H9 (cell line): ENCODE results near the gene SUPT7L. TPM values are rescaled to one million over a fixed set of nuclear protein-coding genes. Genes with fewer than 3 reads are reported as not detected.
"Not testable (repeated sequence)": the region's sequence is repeated elsewhere in the genome, so short reads cannot be mapped to it uniquely, and the experiment has no call there.

Source experiments
- DNase-seq: peaks from one replicate; pipeline ENCODE4 v3.0.0-alpha.2; 2017
- H2AFZ ChIP-seq: one replicate; pipeline ENCODE4 v1.6.1; 2013; ENCODE audit warnings: mild to moderate bottlenecking, low read length, control low read depth, moderate library complexity
- H2AK5ac ChIP-seq: 2 replicates; pipeline ENCODE4 v1.6.1; 2013; ENCODE audit warnings: low read length, control low read depth, mixed read lengths; ENCODE audit not compliant: insufficient read length
- H2BK120ac ChIP-seq: one replicate; pipeline ENCODE4 v1.6.1; 2013; ENCODE audit warnings: low read depth, mild to moderate bottlenecking, low read length, control low read depth, inconsistent platforms; ENCODE audit not compliant: poor library complexity, severe bottlenecking
- H2BK12ac ChIP-seq: 2 replicates; pipeline ENCODE4 v1.6.1; 2013; ENCODE audit warnings: low read length, control low read depth, mixed read lengths, low read depth; ENCODE audit not compliant: insufficient read length
- H2BK15ac ChIP-seq: 2 replicates; pipeline ENCODE4 v1.6.1; 2013; ENCODE audit warnings: low read depth, low read length, control low read depth
- H2BK20ac ChIP-seq: one replicate; pipeline ENCODE4 v1.6.1; 2013; ENCODE audit warnings: low read depth, mild to moderate bottlenecking, low read length, control low read depth, inconsistent platforms; ENCODE audit not compliant: poor library complexity, severe bottlenecking
- H2BK5ac ChIP-seq: 2 replicates; pipeline ENCODE4 v1.6.1; 2013; ENCODE audit warnings: low read length, control low read depth, mixed read lengths; ENCODE audit not compliant: insufficient read length
- H3K14ac ChIP-seq: 2 replicates; pipeline ENCODE4 v1.6.1; 2013; ENCODE audit warnings: low read length, control low read depth; ENCODE audit not compliant: insufficient read depth
- H3K18ac ChIP-seq: 2 replicates; pipeline ENCODE4 v1.6.1; 2013; ENCODE audit warnings: low read depth, mild to moderate bottlenecking, mixed read lengths, low read length, control low read depth; ENCODE audit not compliant: insufficient read length
- H3K23ac ChIP-seq: 2 replicates; pipeline ENCODE4 v1.6.1; 2013; ENCODE audit warnings: low read length, control low read depth, mixed read lengths, low read depth; ENCODE audit not compliant: insufficient read length
- H3K23me2 ChIP-seq: 2 replicates; pipeline ENCODE4 v1.6.1; 2013; ENCODE audit warnings: low read depth, mild to moderate bottlenecking, mixed read lengths, low read length, control low read depth; ENCODE audit not compliant: insufficient read length, poor library complexity, severe bottlenecking
- H3K27ac ChIP-seq: 2 replicates; pipeline ENCODE4 v1.5.1; 2013; ENCODE audit warnings: low read length, control low read depth, mixed read lengths, low read depth; ENCODE audit not compliant: insufficient read length
- H3K27me3 ChIP-seq: 2 replicates; pipeline ENCODE4 v1.6.1; 2013; ENCODE audit warnings: low read length, control low read depth, inconsistent platforms; ENCODE audit not compliant: insufficient read depth
- H3K4ac ChIP-seq: 2 replicates; pipeline ENCODE4 v1.6.1; 2013; ENCODE audit warnings: low read depth, mild to moderate bottlenecking, control low read depth, inconsistent platforms, low read length, moderate library complexity
- H3K4me1 ChIP-seq: 2 replicates; pipeline ENCODE4 v1.6.1; 2013; ENCODE audit warnings: low read length, control low read depth, inconsistent platforms; ENCODE audit not compliant: insufficient read depth
- H3K4me2 ChIP-seq: 2 replicates; pipeline ENCODE4 v1.6.1; 2013; ENCODE audit warnings: low read length, control low read depth, mixed read lengths; ENCODE audit not compliant: insufficient read length, insufficient read depth
- H3K56ac ChIP-seq: 2 replicates; pipeline ENCODE4 v1.6.1; 2013; ENCODE audit warnings: low read depth, mild to moderate bottlenecking, mixed read lengths, low read length, control low read depth; ENCODE audit not compliant: insufficient read length
- H3K79me1 ChIP-seq: 2 replicates; pipeline ENCODE4 v1.6.1; 2013; ENCODE audit warnings: low read depth, mild to moderate bottlenecking, moderate library complexity, low read length, control low read depth, inconsistent platforms; ENCODE audit not compliant: insufficient read depth, poor library complexity, severe bottlenecking
- H3K79me2 ChIP-seq: 2 replicates; pipeline ENCODE4 v1.6.1; 2013; ENCODE audit warnings: low read length, control low read depth, inconsistent platforms; ENCODE audit not compliant: insufficient read depth
- H3K9ac ChIP-seq: 2 replicates; pipeline ENCODE4 v1.6.1; 2013; ENCODE audit warnings: low read length, control low read depth, mixed read lengths; ENCODE audit not compliant: insufficient read length; ENCODE audit errors: extremely low read depth
- H3K9me3 ChIP-seq: one replicate; pipeline ENCODE4 v1.6.1; 2013; ENCODE audit warnings: low read depth, low read length, inconsistent platforms; ENCODE audit not compliant: control insufficient read depth
- H3T11ph ChIP-seq: one replicate; pipeline ENCODE4 v1.6.1; 2013; ENCODE audit warnings: mild to moderate bottlenecking, low read length, control low read depth, inconsistent platforms
- H4K20me1 ChIP-seq: one replicate; pipeline ENCODE4 v1.6.1; 2013; ENCODE audit not compliant: control insufficient read depth, insufficient read length, insufficient read depth
- H4K5ac ChIP-seq: 2 replicates; pipeline ENCODE4 v1.6.1; 2013; ENCODE audit warnings: low read depth, mild to moderate bottlenecking, mixed read lengths, low read length, control low read depth; ENCODE audit not compliant: insufficient read length
- H4K8ac ChIP-seq: replicated peaks from 2 replicates; pipeline ENCODE4 v1.6.1; 2013; ENCODE audit warnings: low read length, control low read depth, mixed read lengths, low read depth; ENCODE audit not compliant: insufficient read length
- H4K91ac ChIP-seq: 2 replicates; pipeline ENCODE4 v1.6.1; 2013; ENCODE audit warnings: low read depth, mild to moderate bottlenecking, moderate library complexity, mixed read lengths, low read length, control low read depth; ENCODE audit not compliant: insufficient read length
- H3K27ac Mint-ChIP-seq, 3 experiments: 2 replicates in 2 of 3; 3 replicates in 1 of 3; pipeline ENCODE4 v1.8.0; 2020 to 2021; ENCODE audit warnings: mixed read lengths in 3 of 3, mild to moderate bottlenecking in 1 of 3, moderate library complexity in 1 of 3
- H3K27me3 Mint-ChIP-seq: 2 replicates; pipeline ENCODE4 v1.8.0; 2021; ENCODE audit warnings: low read depth, mild to moderate bottlenecking, moderate library complexity, mixed read lengths
- H3K36me3 Mint-ChIP-seq, 3 experiments: 2 replicates in 2 of 3; 3 replicates in 1 of 3; pipeline ENCODE4 v1.8.0; 2020 to 2021; ENCODE audit warnings: low read depth in 3 of 3, mixed read lengths in 3 of 3; ENCODE audit not compliant: insufficient read depth in 1 of 3
- H3K4me1 Mint-ChIP-seq, 2 experiments: 2 replicates each; pipeline ENCODE4 v1.8.0; 2020; ENCODE audit warnings: mixed read lengths in 2 of 2
- H3K4me3 Mint-ChIP-seq, 2 experiments: 2 replicates in 1 of 2; 3 replicates in 1 of 2; pipeline ENCODE4 v1.8.0; 2020 to 2021; ENCODE audit warnings: mild to moderate bottlenecking in 2 of 2, mixed read lengths in 2 of 2, moderate library complexity in 1 of 2
- H3K9me3 Mint-ChIP-seq, 2 experiments: 2 replicates in 1 of 2; 3 replicates in 1 of 2; pipeline ENCODE4 v1.8.0; 2020; ENCODE audit warnings: mild to moderate bottlenecking in 2 of 2, mixed read lengths in 2 of 2, moderate library complexity in 1 of 2
- CTCF ChIP-seq: fragments of 200-600 bp; sonication (generic); conservative IDR thresholded peaks from 3 replicates; pipeline ENCODE4 v1.8.0; 2021; ENCODE audit warnings: antibody characterized with exemption, mild to moderate bottlenecking
- WGBS: extraction: QIAGEN DNeasy Blood & Tissue Kit; methylation state at CpG from one replicate; pipeline ENCODE4 v1.1.7; 2013; ENCODE audit warnings: missing lambda C conversion rate, low lambda C conversion rate, mixed read lengths; ENCODE audit not compliant: insufficient read length; ENCODE audit errors: extremely low coverage; 5-methylcytosine and 5-hydroxymethylcytosine counted together
- total RNA-seq: library from RNA; stranded (reverse); gene quantifications from 2 replicates; pipeline ENCODE4 v1.2.1, GENCODE V29; 2021

Gene SUPT7L
- total RNA-seq, 1 experiment from 2014 or later: 30.4 TPM

- H2AK5ac ChIP-seq: no peak overlapping the region
- no peak overlapping the region for H3T11ph ChIP-seq
- Mint-ChIP-seq H3K4me1 (peaks cover 0 to 5% of the 10 kb centered on the region in 2 experiments; a peak in 2 of 4 replicates), H3K36me3 (peaks cover 23 to 69% (median 61%) of the 10 kb centered on the region in 3 experiments), H3K4me3 (no peak overlapping the region), H3K27ac (no peak overlapping the region), H3K27me3 (no peaks in the 10 kb centered on the region), H3K9me3 (no peaks in the 10 kb centered on the region)
- H4K20me1 ChIP-seq: no peaks in the 10 kb centered on the region
- H3K9ac ChIP-seq: no peak overlapping the region
- H2BK5ac ChIP-seq: no peak overlapping the region
- H2BK15ac ChIP-seq: no peak overlapping the region
- DNase-seq: no peak
- H3K79me2 ChIP-seq: no peaks in the 10 kb centered on the region
- no peak overlapping the region for H3K27ac ChIP-seq
- no peak overlapping the region for H2BK12ac ChIP-seq
- no peak overlapping the region for H4K8ac ChIP-seq
- no peak for TF ChIP-seq CTCF
- no peak overlapping the region for H3K4ac ChIP-seq
- H3K27me3 ChIP-seq: no peaks in the 10 kb centered on the region
- H4K91ac ChIP-seq: no peak overlapping the region
- no peak overlapping the region for H3K4me2 ChIP-seq
- no peaks in the 10 kb centered on the region for H3K23me2 ChIP-seq
- no CpG with 5 or more reads among the region's 2 CpGs for WGBS
- no peak overlapping the region for H4K5ac ChIP-seq
- H3K18ac ChIP-seq: no peak overlapping the region
- H3K14ac ChIP-seq: no peak overlapping the region
- H3K4me1 ChIP-seq: no peaks in the 10 kb centered on the region
- H2BK120ac ChIP-seq: no peak overlapping the region
- H2AFZ ChIP-seq: no peak overlapping the region
- no peaks in the 10 kb centered on the region for H3K79me1 ChIP-seq
- H3K56ac ChIP-seq: no peak overlapping the region
- H3K23ac ChIP-seq: no peak overlapping the region
- H3K9me3 ChIP-seq: no peaks in the 10 kb centered on the region
- no peak overlapping the region for H2BK20ac ChIP-seq
These were observed 29.1 kb downstream of the SUPT7L start for GRCh38 chr2:27634291-27634690.

- H3K79me2 ChIP-seq, H4K20me1 ChIP-seq, H3K56ac ChIP-seq, H2BK20ac ChIP-seq, H3K27me3 Mint-ChIP-seq, H3K4me2 ChIP-seq, H2BK15ac ChIP-seq, H2BK12ac ChIP-seq, H3K9me3 Mint-ChIP-seq, H2AK5ac ChIP-seq, H3K9me3 ChIP-seq, H3K4me1 ChIP-seq, H4K91ac ChIP-seq, H3K23ac ChIP-seq, H3K23me2 ChIP-seq, H3K14ac ChIP-seq, H3K18ac ChIP-seq, H3K27ac ChIP-seq, H3T11ph ChIP-seq, H4K8ac ChIP-seq, H2BK5ac ChIP-seq, H3K79me1 ChIP-seq, H3K4ac ChIP-seq, H3K27ac Mint-ChIP-seq, H4K5ac ChIP-seq, H3K9ac ChIP-seq, H3K4me3 Mint-ChIP-seq, DNase-seq, H2BK120ac ChIP-seq, H3K27me3 ChIP-seq, H2AFZ ChIP-seq: not testable (repeated sequence)
- Mint-ChIP-seq H3K36me3 (peaks cover 16 to 44% (median 36%) of the 10 kb centered on the region in 3 experiments), H3K4me1 (peaks cover 5 to 21% of the 10 kb centered on the region in 2 experiments)
- WGBS: no CpG with 5 or more reads among the region's 2 CpGs
These were observed 33.2 kb downstream of the SUPT7L start for GRCh38 chr2:27630257-27630656.
